GM21717 (cell line): ENCODE results near the gene GDF9.
"Not testable (repeated sequence)": the region's sequence is repeated elsewhere in the genome, so short reads cannot be mapped to it uniquely, and the experiment has no call there.

Experiments
- ATAC-seq: cut with Tn5 transposase; IDR thresholded peaks from one replicate; pipeline ENCODE4 v1.9.1; 2021; ENCODE audit warnings: mild to moderate bottlenecking, moderate library complexity; ENCODE audit not compliant: unreplicated experiment

Gene GDF9

GRCh38 chr5:132873119-132873929 lies 7.1 kb upstream of the GDF9 start, which contains the start of gene LEAP2:
LEAP2 (plus strand) TSS chr5:132873668; CDS start chr5:132873695, 27 bp downstream.
- no peak for ATAC-seq

- ATAC-seq, result no peak
Measured at GRCh38 chr5:132872788-132873118, 6.5 kb upstream of the GDF9 start.

GRCh38 chr5:132871459-132872284 lies 5.4 kb upstream of the GDF9 start:
- ATAC-seq, result no peak

DNA sequence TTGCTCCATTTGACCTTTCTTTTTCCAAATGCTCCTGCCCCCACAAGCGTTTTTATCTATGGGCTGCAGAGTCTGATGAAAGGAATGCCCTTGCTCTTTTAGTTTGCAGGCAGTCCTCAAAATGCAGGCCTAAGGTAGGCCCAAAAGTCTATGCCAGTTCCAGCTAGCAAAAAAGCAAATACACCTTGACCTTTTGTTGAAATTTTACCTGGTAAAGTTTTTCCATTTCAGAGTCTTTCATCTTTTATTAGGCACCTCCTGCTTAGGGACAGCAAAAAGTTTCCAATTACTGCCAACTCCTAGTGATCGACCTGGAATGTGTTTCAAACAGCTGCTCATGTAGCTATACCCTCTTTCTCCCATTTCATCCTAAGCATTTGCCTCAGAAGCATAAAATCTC lies 4.5 kb upstream of the GDF9 start:
- no peak for ATAC-seq

DNA sequence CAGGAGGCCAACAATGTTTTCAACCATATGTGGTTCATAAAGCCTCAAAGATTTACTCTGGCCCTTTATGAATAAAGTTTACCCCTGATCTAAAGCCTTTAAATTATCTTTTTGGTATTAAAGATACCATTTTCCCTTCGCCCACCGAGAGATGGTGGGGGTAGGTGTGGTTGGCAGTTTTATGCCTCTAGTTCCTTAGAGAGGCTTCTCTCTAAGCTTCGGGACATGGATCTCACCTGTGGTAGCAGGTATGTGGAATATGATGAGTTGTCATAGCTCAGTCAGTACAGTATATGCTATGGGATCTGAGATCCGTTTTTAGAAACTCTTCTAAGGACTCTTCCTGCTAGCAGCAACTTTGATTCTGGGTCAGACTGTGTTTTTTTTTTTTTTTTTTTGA lies 2.5 kb upstream of the GDF9 start:
- ATAC-seq, result no peak

- ATAC-seq, result peak; percentile 19
Measured at GRCh38 chr5:132867046-132867451, 780 bp upstream of the GDF9 start.

GRCh38 chr5:132865668-132866341 lies 464 bp downstream of the GDF9 start:
- ATAC-seq, result peak; percentile 26

- ATAC-seq, result no peak
Measured at GRCh38 chr5:132860742-132861141, 5.5 kb downstream of the GDF9 start.

- no peak for ATAC-seq
Measured at GRCh38 chr5:132859889-132860437, 6.3 kb downstream of the GDF9 start.

DNA sequence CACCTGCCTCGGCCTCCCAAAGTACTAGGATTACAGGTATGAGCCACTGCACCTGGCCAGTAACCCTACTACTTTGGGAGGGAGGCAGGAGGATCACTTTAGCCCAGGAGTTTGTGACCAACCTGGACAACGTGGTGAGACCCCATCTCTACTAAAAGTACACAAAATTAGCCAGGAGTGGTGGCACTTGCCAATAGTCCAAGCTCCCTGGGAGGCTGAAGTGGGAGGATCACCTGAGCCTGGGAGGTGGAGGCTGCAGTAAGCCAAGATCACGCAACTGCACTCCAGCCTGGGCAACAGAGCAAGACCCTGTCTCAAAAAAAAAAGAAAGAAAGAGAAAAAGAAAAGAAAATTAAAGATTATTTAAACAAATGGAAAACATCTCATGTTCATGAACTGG lies 10.3 kb downstream of the GDF9 start:
- no peak for ATAC-seq

DNA sequence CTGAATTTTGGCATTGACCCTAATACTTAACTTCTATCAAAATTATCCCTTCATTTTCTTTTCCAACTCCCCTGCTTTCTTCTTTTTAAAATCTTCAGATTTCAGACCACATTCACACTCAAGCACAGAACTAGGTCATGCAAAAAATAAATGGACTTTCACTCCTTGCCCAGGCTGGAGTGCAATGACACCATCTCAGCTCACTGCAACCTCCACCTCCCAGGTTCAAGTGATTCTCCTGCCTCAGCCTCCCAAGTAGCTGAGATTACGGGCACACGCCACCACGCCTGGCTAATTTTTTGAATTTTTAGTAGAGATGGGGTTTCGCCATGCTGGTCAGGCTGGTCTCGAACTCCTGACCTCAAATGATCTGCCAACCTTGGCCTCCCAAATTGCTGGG lies 11.3 kb downstream of the GDF9 start:
- not testable (repeated sequence) for ATAC-seq

DNA sequence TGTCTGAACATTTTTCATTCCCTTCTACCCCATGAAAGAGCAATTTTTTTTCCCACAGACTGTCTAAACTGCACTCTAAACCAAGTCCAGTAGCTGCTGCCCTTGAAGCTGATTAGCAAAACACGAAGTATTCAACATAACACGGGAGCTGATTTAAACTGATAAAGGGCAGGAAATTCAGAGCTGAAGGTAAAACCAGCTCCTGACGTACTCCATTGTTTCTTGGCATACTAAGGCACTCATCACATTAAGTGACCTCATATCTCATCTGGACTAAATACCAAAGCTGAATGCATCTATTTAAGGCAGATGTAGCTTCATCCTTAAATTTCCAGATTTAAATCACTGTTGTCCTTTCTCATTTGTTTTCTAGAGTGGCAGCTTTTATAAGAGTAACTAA lies 12.0 kb downstream of the GDF9 start:
- no peak for ATAC-seq

DNA sequence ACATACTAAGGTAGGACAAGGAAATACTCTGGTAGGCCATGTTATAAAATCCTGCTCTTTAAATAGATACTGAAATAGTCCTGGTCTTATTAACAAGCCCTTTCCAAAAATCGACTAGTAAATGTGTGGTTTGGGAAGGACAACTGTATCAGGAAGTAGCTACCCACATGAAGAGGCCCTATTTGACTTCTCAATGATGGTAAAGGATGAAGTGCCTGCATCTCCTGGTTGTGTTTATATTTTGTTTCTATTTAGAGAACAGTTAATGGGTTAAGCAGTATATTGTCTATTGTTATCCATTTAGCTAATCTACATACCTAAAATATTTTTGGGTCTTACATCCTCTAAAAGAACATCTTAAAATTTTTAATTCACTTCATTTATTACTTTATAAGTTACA lies 12.5 kb downstream of the GDF9 start:
- no peak for ATAC-seq

GRCh38 chr5:132853323-132853722 lies 12.9 kb downstream of the GDF9 start:
- no peak for ATAC-seq

DNA sequence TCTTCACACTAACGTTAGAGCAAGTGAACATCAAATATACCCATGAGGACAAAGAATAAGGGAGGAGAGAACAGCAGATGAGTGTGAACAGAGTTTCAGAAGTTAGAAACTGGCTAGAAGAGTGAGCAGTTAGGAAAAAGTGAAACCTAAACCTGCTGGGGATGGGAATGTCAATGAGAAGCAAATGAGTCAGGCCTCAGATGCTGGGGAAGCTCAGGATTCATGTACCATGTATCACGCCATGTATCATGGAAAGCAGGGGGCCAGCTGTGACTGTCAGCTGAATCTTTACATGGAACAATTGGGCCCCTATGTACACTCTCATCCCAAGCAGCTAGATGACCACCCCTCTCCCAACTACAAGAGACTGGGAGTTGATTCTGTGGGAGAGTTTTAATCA lies 16.2 kb downstream of the GDF9 start:
- ATAC-seq, result no peak

GRCh38 chr5:132849347-132849746 lies 16.9 kb downstream of the GDF9 start:
- no peak for ATAC-seq

- ATAC-seq, result no peak
Measured at GRCh38 chr5:132848270-132848669, 18.0 kb downstream of the GDF9 start.

DNA sequence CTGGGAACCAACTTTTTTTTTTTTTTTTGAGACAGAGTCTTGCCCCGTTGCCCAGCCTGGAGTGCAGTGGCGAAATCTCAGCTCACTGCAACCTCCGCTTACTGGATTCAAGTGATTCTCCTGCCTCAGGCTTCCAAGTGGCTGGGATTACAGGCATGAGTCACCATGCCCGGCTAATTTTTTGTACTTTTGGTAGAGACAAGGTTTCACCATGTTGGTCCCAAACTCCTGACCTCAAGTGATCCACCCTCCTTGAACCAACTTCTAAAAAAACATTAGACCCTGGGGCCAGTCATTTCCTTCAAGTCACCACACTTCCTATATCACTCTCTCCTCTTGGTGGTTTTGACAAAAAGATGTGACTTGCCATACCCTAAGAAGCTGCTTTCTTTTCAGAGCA lies 25.0 kb downstream of the GDF9 start:
- ATAC-seq, result no peak

DNA sequence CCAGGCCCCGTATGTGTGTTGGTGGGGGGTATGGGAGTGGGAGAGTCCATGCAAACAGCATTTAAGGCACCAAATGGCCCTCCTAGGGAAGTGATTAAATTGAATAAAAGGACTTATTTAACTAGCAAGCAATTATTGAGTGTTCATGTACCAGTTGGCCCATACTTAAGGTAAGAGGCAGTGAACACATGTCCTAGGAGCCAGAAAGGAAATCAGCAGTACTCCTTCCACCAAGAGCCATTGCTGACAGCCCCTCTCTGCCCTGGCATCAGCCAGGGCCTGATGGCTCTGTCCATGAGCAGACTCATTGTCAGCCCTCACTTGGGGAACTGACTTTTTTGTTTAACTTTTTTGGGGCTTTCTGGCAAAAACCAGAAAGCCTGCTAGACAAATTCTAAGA lies 25.4 kb downstream of the GDF9 start:
- no peak for ATAC-seq

- no peak for ATAC-seq
Measured at GRCh38 chr5:132840313-132840712, 26.0 kb downstream of the GDF9 start.
